ENCODE data around the gene NCKAP5. TPM values are rescaled to one million over a fixed set of nuclear protein-coding genes. Genes with fewer than 3 reads are reported as not detected.

Gene NCKAP5
- total and polyA plus RNA-seq, 9 donors, result 0.80 to 2.7 (median 2.2) TPM

- no peak overlapping the region for H3K4me3 ChIP-seq
- no peaks in the 10 kb centered on the region for H3K27me3 ChIP-seq
- H3K4me1 ChIP-seq (ENCODE audit: insufficient read depth), result no peaks in the 10 kb centered on the region
- TF ChIP-seq, protein P1, sequence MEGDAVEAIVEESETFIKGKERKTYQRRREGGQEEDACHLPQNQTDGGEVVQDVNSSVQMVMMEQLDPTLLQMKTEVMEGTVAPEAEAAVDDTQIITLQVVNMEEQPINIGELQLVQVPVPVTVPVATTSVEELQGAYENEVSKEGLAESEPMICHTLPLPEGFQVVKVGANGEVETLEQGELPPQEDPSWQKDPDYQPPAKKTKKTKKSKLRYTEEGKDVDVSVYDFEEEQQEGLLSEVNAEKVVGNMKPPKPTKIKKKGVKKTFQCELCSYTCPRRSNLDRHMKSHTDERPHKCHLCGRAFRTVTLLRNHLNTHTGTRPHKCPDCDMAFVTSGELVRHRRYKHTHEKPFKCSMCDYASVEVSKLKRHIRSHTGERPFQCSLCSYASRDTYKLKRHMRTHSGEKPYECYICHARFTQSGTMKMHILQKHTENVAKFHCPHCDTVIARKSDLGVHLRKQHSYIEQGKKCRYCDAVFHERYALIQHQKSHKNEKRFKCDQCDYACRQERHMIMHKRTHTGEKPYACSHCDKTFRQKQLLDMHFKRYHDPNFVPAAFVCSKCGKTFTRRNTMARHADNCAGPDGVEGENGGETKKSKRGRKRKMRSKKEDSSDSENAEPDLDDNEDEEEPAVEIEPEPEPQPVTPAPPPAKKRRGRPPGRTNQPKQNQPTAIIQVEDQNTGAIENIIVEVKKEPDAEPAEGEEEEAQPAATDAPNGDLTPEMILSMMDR (IDR thresholded peaks at IDR 0.05), result no peak
- no peak for TF ChIP-seq POLR2A (IDR thresholded peaks at IDR 0.05)
- TF ChIP-seq EP300 (IDR thresholded peaks at IDR 0.05), result no peak
- 66 to 71% (median 70%) methylated on average over 3 of the region's 3 CpGs for WGBS, 3 donors
- intact Hi-C loops (cut with DNase I), result no loop called here
- no peak for DNase-seq
- no peaks in the 10 kb centered on the region for H3K9me3 ChIP-seq
- H3K27ac ChIP-seq, result no peak overlapping the region
- H3K36me3 ChIP-seq, result no peaks in the 10 kb centered on the region
Observed at GRCh38 chr2:133273031-133273430, 295.2 kb downstream of the NCKAP5 start.

GRCh38 chr2:133271105-133271504, 297.2 kb downstream of the NCKAP5 start:
- Histone ChIP-seq H3K27ac (no peak overlapping the region), H3K36me3 (no peaks in the 10 kb centered on the region), H3K4me3 (no peak overlapping the region), H3K27me3 (no peaks in the 10 kb centered on the region), H3K4me1 (ENCODE audit: insufficient read depth) (no peaks in the 10 kb centered on the region), H3K9me3 (no peaks in the 10 kb centered on the region)
- TF ChIP-seq, protein P1 (IDR thresholded peaks at IDR 0.05), result no peak
- TF ChIP-seq POLR2A (IDR thresholded peaks at IDR 0.05) (no peak), EP300 (IDR thresholded peaks at IDR 0.05) (no peak)
- no peak for DNase-seq
- WGBS, 3 donors, result 14 to 35% (median 14%) methylated on average over 4 of the region's 4 CpGs
- intact Hi-C loops (cut with DNase I), result no loop called here

DNA sequence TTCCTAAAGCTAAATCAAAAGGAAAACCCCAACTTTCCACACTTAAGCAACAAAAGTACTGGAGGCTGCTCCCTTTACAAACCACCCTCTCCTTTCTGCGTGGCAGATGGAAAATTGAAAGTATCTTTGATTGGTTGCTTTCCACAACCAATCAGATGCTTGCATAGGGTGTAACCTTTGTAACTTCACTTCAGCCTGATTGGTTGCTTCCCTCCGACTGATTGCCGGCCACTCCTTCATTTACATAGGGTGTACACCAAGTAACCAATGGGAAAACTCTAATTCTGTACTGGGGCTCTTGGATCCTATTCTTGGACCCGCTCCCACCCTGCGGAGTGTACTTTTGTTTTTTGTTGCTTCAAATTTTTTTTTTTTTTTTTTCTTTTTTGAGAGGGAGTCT, 297.7 kb downstream of the NCKAP5 start:
- H3K27me3 ChIP-seq, result no peaks in the 10 kb centered on the region
- intact Hi-C loops (cut with DNase I), result no loop called here

DNA sequence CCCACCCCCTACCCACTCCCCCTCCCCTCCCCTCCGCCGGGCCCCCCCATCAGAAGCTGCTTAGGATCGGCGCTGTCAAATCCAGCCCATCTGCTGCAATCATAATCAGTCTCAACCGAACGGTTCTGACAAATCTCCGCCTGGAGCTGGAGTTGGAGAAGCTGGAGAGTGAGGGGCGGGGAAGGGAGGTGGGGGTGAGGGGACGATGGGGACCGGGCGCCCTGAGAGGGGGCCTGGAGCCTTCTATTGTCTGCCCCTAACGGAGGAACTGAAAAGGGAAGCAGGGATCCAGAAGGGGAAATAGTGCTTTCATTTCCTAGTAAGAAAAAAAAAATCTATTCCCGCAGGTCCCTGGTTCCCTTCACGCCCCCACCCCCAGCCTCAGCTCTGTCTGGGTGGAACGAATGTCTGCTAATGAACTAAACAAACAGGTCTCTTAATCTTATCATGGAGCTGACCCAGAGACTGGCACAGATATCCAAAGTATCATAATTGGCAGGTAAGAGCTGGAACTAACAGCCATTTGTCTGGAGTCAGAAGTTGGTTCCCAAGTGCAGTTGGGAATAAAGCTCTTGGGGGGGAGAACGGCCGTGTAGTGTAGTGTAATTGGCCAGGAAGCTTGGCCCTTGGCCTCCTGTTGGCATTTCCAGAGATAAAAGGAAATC, 301.2 kb downstream of the NCKAP5 start:
- Histone ChIP-seq H3K4me1 (ENCODE audit: insufficient read depth) (peaks cover 3% of the 10 kb centered on the region), H3K36me3 (no peaks in the 10 kb centered on the region), H3K27ac (peak overlapping the region in 1 of 2 donors; percentile 34), H3K27me3 (no peaks in the 10 kb centered on the region), H3K4me3 (peak overlapping the region; percentile 50), H3K9me3 (no peaks in the 10 kb centered on the region)
- DNase-seq, result no peak
- WGBS, 3 donors, result 2 to 3% (median 2%) methylated on average over 15 to 17 of the region's 17 CpGs
- no peak for TF ChIP-seq POLR2A (IDR thresholded peaks at IDR 0.05)
- TF ChIP-seq, protein P1 (IDR thresholded peaks at IDR 0.05), result no peak
- TF ChIP-seq EP300 (IDR thresholded peaks at IDR 0.05), result no peak
- intact Hi-C loops (cut with DNase I), result no loop called here

More for the DNA sequence above, 297.7 kb downstream of the NCKAP5 start:
- no peak overlapping the region for H3K4me3 ChIP-seq
- no peak overlapping the region for H3K27ac ChIP-seq
- H3K36me3 ChIP-seq, result no peaks in the 10 kb centered on the region
- H3K4me1 ChIP-seq (ENCODE audit: insufficient read depth), result no peaks in the 10 kb centered on the region
- TF ChIP-seq EP300 (IDR thresholded peaks at IDR 0.05) (no peak), POLR2A (IDR thresholded peaks at IDR 0.05) (no peak)
- TF ChIP-seq, protein P1 (IDR thresholded peaks at IDR 0.05), result no peak
- 82 to 92% (median 84%) methylated on average over 5 of the region's 5 CpGs for WGBS, 3 donors
- H3K9me3 ChIP-seq, result no peaks in the 10 kb centered on the region
- no peak for DNase-seq

Measured in ovary (tissue), 9 donors.